Renal cortex interstitium (tissue), 15 donors: ENCODE measurements around the gene C1orf94. TPM values are rescaled to one million over a fixed set of nuclear protein-coding genes. Genes with fewer than 3 reads are reported as not detected.

Experiments used
- DNase-seq, 11 donors: peaks; one replicate each; pipeline ENCODE4 v3.0.0-alpha.2; 2013; ENCODE audit warnings: low read depth in 9 of 11, low spot score in 4 of 11; ENCODE audit errors: extremely low read depth in 1 of 11
- long read RNA-seq, 16 experiments: transcript quantifications; one replicate each; lab custom pipeline, GENCODE V29; 2026
- polyA plus RNA-seq, 3 donors: library from polyadenylated mRNA; unstranded; fragments of 120-200 nt; gene quantifications; one replicate each; pipeline ENCODE4 v1.2.1, GENCODE V29; 2013; ENCODE audit not compliant: insufficient read length in 3 of 3

The C1orf94 gene
- polyA plus RNA-seq = not detected
- long read RNA-seq, donor 1 = 0 reads
- long read RNA-seq, donor 2 = 0 reads
- long read RNA-seq, donor 3 = 0 reads
- long read RNA-seq, donor 4 = 0 reads
- long read RNA-seq, donor 5 = 0 reads
- long read RNA-seq, donor 6 = 0 reads
- long read RNA-seq, donor 7 = 0 reads
- long read RNA-seq, donor 8 = 0 reads
- long read RNA-seq, donor 9 = 0 reads
- long read RNA-seq, donor 10 = 0 reads
- long read RNA-seq, donor 11 = 0 reads
- long read RNA-seq, donor 12 = 0 reads
- long read RNA-seq, donor 13 = 0 reads
- long read RNA-seq, donor 14 = 0 reads
- long read RNA-seq, donor 15 = 0 reads
- long read RNA-seq, donor 16 = 0 reads

GRCh38 chr1:34176830-34177603 lies at the start of gene C1orf94:
Gene C1orf94, plus strand, starts transcription at chr1:34176907. Its CDS starts 883 bp downstream, at chr1:34177790.
- DNase-seq = no peak

- no peak for DNase-seq
Measured at GRCh38 chr1:34127006-34128000, 49.4 kb upstream of the C1orf94 start.

- DNase-seq = no peak
Measured at GRCh38 chr1:34128186-34128889, 48.4 kb upstream of the C1orf94 start.

- DNase-seq = no peak
Measured at GRCh38 chr1:34129630-34130029, 47.1 kb upstream of the C1orf94 start.

GRCh38 chr1:34130306-34130705 lies 46.4 kb upstream of the C1orf94 start:
- no peak for DNase-seq

GRCh38 chr1:34131396-34132160 lies 45.1 kb upstream of the C1orf94 start:
- no peak for DNase-seq

GRCh38 chr1:34132161-34132420 lies 44.6 kb upstream of the C1orf94 start:
- DNase-seq = no peak

- no peak for DNase-seq
Measured at GRCh38 chr1:34137411-34137810, 39.3 kb upstream of the C1orf94 start.

GRCh38 chr1:34140011-34140676 lies 36.6 kb upstream of the C1orf94 start:
- no peak for DNase-seq

GRCh38 chr1:34143975-34144374 lies 32.7 kb upstream of the C1orf94 start:
- no peak for DNase-seq

GRCh38 chr1:34144766-34145165 lies 31.9 kb upstream of the C1orf94 start:
- DNase-seq = no peak

- no peak for DNase-seq
Measured at GRCh38 chr1:34147301-34147700, 29.4 kb upstream of the C1orf94 start.

GRCh38 chr1:34149501-34149900 lies 27.2 kb upstream of the C1orf94 start:
- DNase-seq = no peak

GRCh38 chr1:34153246-34153645 lies 23.5 kb upstream of the C1orf94 start:
- no peak for DNase-seq

GRCh38 chr1:34155860-34156259 lies 20.8 kb upstream of the C1orf94 start:
- no peak for DNase-seq

- DNase-seq = no peak
Measured at GRCh38 chr1:34156739-34157138, 20.0 kb upstream of the C1orf94 start.

- DNase-seq = peak in 9 of 11 donors; percentile 25 to 62 (median 41)
Measured at GRCh38 chr1:34162852-34163766, 13.6 kb upstream of the C1orf94 start.
